ENCODE measurements around the gene SHB.
"Not testable (repeated sequence)": the region's sequence is repeated elsewhere in the genome, so short reads cannot be mapped to it uniquely, and the experiment has no call there.

SHB gene

GRCh38 chr9:37967761-37968080 lies 101.3 kb downstream of the SHB start:
- H3K4me1 ChIP-seq = no peaks in the 10 kb centered on the region
- H3K79me2 ChIP-seq = peaks cover 3% of the 10 kb centered on the region
- no peaks in the 10 kb centered on the region for H3K27me3 ChIP-seq (ENCODE audit: control insufficient read depth, insufficient read depth, low read length)
- no peak overlapping the region for H3K27ac ChIP-seq
- H3K9me3 ChIP-seq (ENCODE audit: control insufficient read depth, low read length) = no peaks in the 10 kb centered on the region
- TF ChIP-seq CTCF (IDR thresholded peaks at IDR 0.05) = no peak
- no peak overlapping the region for H3K4me2 ChIP-seq (ENCODE audit: low read length)
- no peak overlapping the region for H3K4me3 ChIP-seq (ENCODE audit: low read depth, low read length)
- no peak overlapping the region for H3K9ac ChIP-seq
- no peak overlapping the region for H2AFZ ChIP-seq
- H3K36me3 ChIP-seq (ENCODE audit: control insufficient read depth, insufficient read depth, low read length) = no peaks in the 10 kb centered on the region

- no peak for TF ChIP-seq CTCF (IDR thresholded peaks at IDR 0.05)
- Histone ChIP-seq H3K27me3 (ENCODE audit: control insufficient read depth, insufficient read depth, low read length) (no peaks in the 10 kb centered on the region), H3K79me2 (peaks cover 3% of the 10 kb centered on the region), H3K9me3 (ENCODE audit: control insufficient read depth, low read length) (no peaks in the 10 kb centered on the region), H3K27ac (no peak overlapping the region), H2AFZ (no peak overlapping the region), H3K4me1 (no peaks in the 10 kb centered on the region), H3K9ac (no peak overlapping the region), H3K4me3 (ENCODE audit: low read depth, low read length) (no peak overlapping the region), H3K36me3 (ENCODE audit: control insufficient read depth, insufficient read depth, low read length) (no peaks in the 10 kb centered on the region), H3K4me2 (ENCODE audit: low read length) (no peak overlapping the region)
Measured at GRCh38 chr9:37967014-37967760, 101.8 kb downstream of the SHB start.

- Histone ChIP-seq H2AFZ (no peak overlapping the region), H3K9ac (no peak overlapping the region), H3K9me3 (ENCODE audit: control insufficient read depth, low read length) (no peaks in the 10 kb centered on the region), H3K27me3 (ENCODE audit: control insufficient read depth, insufficient read depth, low read length) (no peaks in the 10 kb centered on the region), H3K4me3 (ENCODE audit: low read depth, low read length) (no peak overlapping the region), H3K36me3 (ENCODE audit: control insufficient read depth, insufficient read depth, low read length) (no peaks in the 10 kb centered on the region), H3K27ac (no peak overlapping the region), H3K79me2 (peaks cover 3% of the 10 kb centered on the region), H3K4me2 (ENCODE audit: low read length) (no peak overlapping the region), H3K4me1 (no peaks in the 10 kb centered on the region)
- TF ChIP-seq CTCF (IDR thresholded peaks at IDR 0.05) = no peak
Measured at GRCh38 chr9:37966412-37967013, 102.5 kb downstream of the SHB start.

GRCh38 chr9:37965676-37966345 lies 103.2 kb downstream of the SHB start:
- not testable (repeated sequence) for H3K4me2 ChIP-seq (ENCODE audit: low read length); H3K79me2 ChIP-seq; H3K4me3 ChIP-seq (ENCODE audit: low read depth, low read length); H3K9ac ChIP-seq; H2AFZ ChIP-seq; H3K4me1 ChIP-seq; H3K27me3 ChIP-seq (ENCODE audit: control insufficient read depth, insufficient read depth, low read length); H3K27ac ChIP-seq; H3K9me3 ChIP-seq (ENCODE audit: control insufficient read depth, low read length); H3K36me3 ChIP-seq (ENCODE audit: control insufficient read depth, insufficient read depth, low read length)

- H3K79me2 ChIP-seq = peaks cover 3% of the 10 kb centered on the region
- no peaks in the 10 kb centered on the region for H3K4me1 ChIP-seq
- no peak overlapping the region for H2AFZ ChIP-seq
- H3K36me3 ChIP-seq (ENCODE audit: control insufficient read depth, insufficient read depth, low read length) = no peaks in the 10 kb centered on the region
- H3K27ac ChIP-seq = no peak overlapping the region
- H3K4me2 ChIP-seq (ENCODE audit: low read length) = no peak overlapping the region
- no peak overlapping the region for H3K9ac ChIP-seq
- no peaks in the 10 kb centered on the region for H3K9me3 ChIP-seq (ENCODE audit: control insufficient read depth, low read length)
- TF ChIP-seq CTCF (IDR thresholded peaks at IDR 0.05) = no peak
- no peaks in the 10 kb centered on the region for H3K27me3 ChIP-seq (ENCODE audit: control insufficient read depth, insufficient read depth, low read length)
- no peak overlapping the region for H3K4me3 ChIP-seq (ENCODE audit: low read depth, low read length)
Measured at GRCh38 chr9:37965116-37965515, 103.9 kb downstream of the SHB start.

Measured in parathyroid adenoma (tissue), 2 donors.